Vagina (tissue), 2 donors: ENCODE results near the gene PON3. TPM values are rescaled to one million over a fixed set of nuclear protein-coding genes. Genes with fewer than 3 reads are reported as not detected.

Source experiments
- DNase-seq, 2 donors: peaks; one replicate each; pipeline ENCODE4 v3.0.0-alpha.2; 2017; ENCODE audit errors: extremely low spot score in 2 of 2
- H3K27ac ChIP-seq: fragments of 200-600 bp; sonication (generic); one replicate; pipeline ENCODE4 v1.5.1; 2019
- H3K27me3 ChIP-seq: fragments of 200-600 bp; sonication (generic); one replicate; pipeline ENCODE4 v1.5.1; 2019
- H3K36me3 ChIP-seq, 2 donors: fragments of 200-600 bp; sonication (generic); one replicate each; pipeline ENCODE4 v1.5.1; 2017 to 2019
- H3K4me1 ChIP-seq: fragments of 200-600 bp; sonication (generic); one replicate; pipeline ENCODE4 v1.5.1; 2019
- H3K4me3 ChIP-seq, 2 donors: fragments of 200-600 bp; sonication (generic); 1 replicate in 1 of 2; 2 replicates in 1 of 2; pipeline ENCODE4 v1.5.1; 2016 to 2019
- H3K9me3 ChIP-seq: fragments of 200-600 bp; sonication (generic); one replicate; pipeline ENCODE4 v1.5.1; 2019
- CTCF ChIP-seq, 3 experiments: fragments of 450-650 bp in 2 of 3; fragments of 200-600 bp in 1 of 3; sonication (generic) in 1 of 3; IDR thresholded peaks; one replicate each; pipeline ENCODE4 v1.5.1; 2017 to 2019; ENCODE audit warnings: antibody characterized with exemption in 3 of 3, mild to moderate bottlenecking in 2 of 3, moderate library complexity in 2 of 3
- POLR2A ChIP-seq, 2 donors: fragments of 450-650 bp; IDR thresholded peaks; one replicate each; pipeline ENCODE4 v1.6.1; 2017; ENCODE audit warnings: antibody characterized with exemption in 2 of 2, mild to moderate bottlenecking in 2 of 2, moderate library complexity in 2 of 2
- POLR2AphosphoS5 ChIP-seq, 2 donors: sonication (generic); formaldehyde crosslinking; IDR thresholded peaks; one replicate each; pipeline ENCODE4 v1.9.0; 2017; ENCODE audit warnings: antibody characterized with exemption in 2 of 2, mild to moderate bottlenecking in 2 of 2, low read depth in 1 of 2; ENCODE audit not compliant: insufficient read depth in 1 of 2
- intact Hi-C: fragments of 100-400 bp; cut with DNase I; formaldehyde crosslinking; loops from one replicate; pipeline ENCODE4 v1.15.1; 2023
- small RNA-seq: library from RNA; depleted of rRNA; stranded (forward); fragments of <200 nt; gene quantifications from one replicate; pipeline ENCODE3, GENCODE V24; 2016
- total RNA-seq: library from RNA; depleted of rRNA; stranded (reverse); fragments of >200 nt; gene quantifications from one replicate; pipeline ENCODE4 v1.2.3, GENCODE V29; 2016

Gene PON3
- total RNA-seq, 1 donor from 2014 or later, result 3.9 TPM

- intact Hi-C loops, result no loop called here
- TF ChIP-seq CTCF (IDR thresholded peaks at IDR 0.05) (no peak), POLR2AphosphoS5 (IDR thresholded peaks at IDR 0.05; ENCODE audit: insufficient read depth in 1 of 2, low read depth in 1 of 2) (no peak), POLR2A (IDR thresholded peaks at IDR 0.05) (no peak)
- no peaks in the 10 kb centered on the region for H3K27me3 ChIP-seq
- no peaks in the 10 kb centered on the region for H3K36me3 ChIP-seq
- no peaks in the 10 kb centered on the region for H3K4me1 ChIP-seq
- H3K27ac ChIP-seq, result no peak overlapping the region
- H3K9me3 ChIP-seq, result no peaks in the 10 kb centered on the region
- H3K4me3 ChIP-seq, result no peak overlapping the region
- no peak for DNase-seq
Observed at GRCh38 chr7:95311389-95311788, 84.8 kb downstream of the PON3 start.

GRCh38 chr7:95309951-95310350, 86.2 kb downstream of the PON3 start:
- no peak for DNase-seq
- Histone ChIP-seq H3K9me3 (no peaks in the 10 kb centered on the region), H3K4me3 (no peak overlapping the region), H3K27me3 (no peaks in the 10 kb centered on the region), H3K27ac (no peak overlapping the region), H3K4me1 (no peaks in the 10 kb centered on the region), H3K36me3 (no peaks in the 10 kb centered on the region)
- TF ChIP-seq POLR2A (IDR thresholded peaks at IDR 0.05) (no peak), POLR2AphosphoS5 (IDR thresholded peaks at IDR 0.05; ENCODE audit: insufficient read depth in 1 of 2, low read depth in 1 of 2) (no peak), CTCF (IDR thresholded peaks at IDR 0.05) (no peak)
- intact Hi-C loops, result no loop called here

Small RNA genes lying within 50 kb of the gene (small RNA-seq; reads per million reads assigned to genes)
- not detected for gene AC004022.2

Other genes with a start within 250 kb of the PON3 start
- not detected for gene PON1, start 71.8 kb downstream of the PON3 start, total RNA-seq
- gene PON2, start 38.7 kb upstream of the PON3 start, total RNA-seq, result 77.3 TPM
- gene ASB4, start 89.6 kb upstream of the PON3 start, total RNA-seq, result 0.25 TPM
- 399 TPM for gene PDK4, start 200.1 kb upstream of the PON3 start, total RNA-seq